ENCODE results near the gene TNNT2. TPM values are rescaled to one million over a fixed set of nuclear protein-coding genes. Genes with fewer than 3 reads are reported as not detected.

The TNNT2 gene
- total and polyA plus RNA-seq, 2 of the 13 experiments (the other 11 are each of a cell fraction or from before 2014, with no cell fraction given): 0.20 to 0.63 TPM

DNA sequence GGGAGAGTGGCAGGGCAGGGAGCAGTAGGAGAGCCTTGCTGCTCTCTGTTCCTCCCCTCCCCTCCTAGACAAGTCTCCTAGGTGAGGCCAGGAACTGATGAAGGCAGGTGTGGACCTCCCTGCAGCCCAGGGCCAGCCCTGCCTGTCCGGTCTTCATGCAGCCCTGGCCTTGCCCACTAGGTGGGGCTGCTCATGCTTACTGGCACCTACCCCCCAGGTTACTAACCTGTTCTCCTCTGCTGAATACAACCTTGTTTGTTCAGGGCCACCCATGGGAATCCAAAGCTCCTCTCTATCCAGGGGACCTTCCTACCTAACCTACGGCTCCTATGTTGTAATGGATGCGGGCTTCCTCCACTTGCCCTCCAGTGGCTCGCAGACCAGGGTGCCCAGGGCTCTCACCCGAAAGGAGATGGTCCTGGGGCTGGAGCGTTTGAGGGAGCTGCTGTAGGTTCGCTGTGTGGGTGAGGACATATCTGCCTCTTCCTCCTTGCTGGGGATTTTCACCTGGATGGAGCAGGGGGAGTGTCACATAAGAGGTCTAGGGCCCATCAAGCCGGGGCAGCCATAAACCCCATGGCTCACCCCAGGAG, 7.9 kb upstream of the TNNT2 start (continued):
- TF ChIP-seq PAWR (CRISPR knock-in tag; IDR thresholded peaks at IDR 0.05; ENCODE audit: borderline replicate concordance) (no peak), ZNF383 (CRISPR knock-in tag; IDR thresholded peaks at IDR 0.05; ENCODE audit: borderline replicate concordance) (no peak), THAP11 (CRISPR knock-in tag; IDR thresholded peaks at IDR 0.05) (0 out of 2 replicates have a peak, but pooled peaks have one; percentile 22), JUND (CRISPR knock-in tag; IDR thresholded peaks at IDR 0.05) (no peak), ZNF501 (CRISPR knock-in tag; IDR thresholded peaks at IDR 0.05) (peak; percentile 46; the same call in 1 of the 2 replicates), ZNF207 (IDR thresholded peaks at IDR 0.05; ENCODE audit: borderline replicate concordance) (no peak), ZNF143 (CRISPR knock-in tag; IDR thresholded peaks at IDR 0.05) (no peak), HDAC1 (CRISPR knock-in tag; IDR thresholded peaks at IDR 0.05) (no peak), ERF (CRISPR knock-in tag; IDR thresholded peaks at IDR 0.05) (peak; percentile 52; the same call in 1 of the 2 replicates), IKZF1 (IDR thresholded peaks at IDR 0.05) (no peak), CBX5 (CRISPR knock-in tag; IDR thresholded peaks at IDR 0.05; ENCODE audit: borderline replicate concordance) (0 out of 2 replicates have a peak, but pooled peaks have one; percentile 17), CENPX (CRISPR knock-in tag; IDR thresholded peaks at IDR 0.05) (no peak), FOXC1 (CRISPR knock-in tag; IDR thresholded peaks at IDR 0.05; ENCODE audit: borderline replicate concordance) (no peak), TOE1 (CRISPR knock-in tag; IDR thresholded peaks at IDR 0.05) (no peak), ZNF12 (CRISPR knock-in tag; IDR thresholded peaks at IDR 0.05) (no peak), ZNF329 (CRISPR knock-in tag; IDR thresholded peaks at IDR 0.05; ENCODE audit: low read depth) (no peak), ZNF724P (CRISPR knock-in tag; IDR thresholded peaks at IDR 0.05; ENCODE audit: borderline replicate concordance) (no peak), FOXJ3 (CRISPR knock-in tag; IDR thresholded peaks at IDR 0.05; ENCODE audit: borderline replicate concordance) (no peak), FOXK2 (IDR thresholded peaks at IDR 0.05) (no peak), ZNF431 (CRISPR knock-in tag; IDR thresholded peaks at IDR 0.05; ENCODE audit: borderline replicate concordance, low read depth) (no peak), GATAD2A (CRISPR knock-in tag; IDR thresholded peaks at IDR 0.05) (peak; percentile 32; the same call in 1 of the 2 replicates), ZNF550 (CRISPR knock-in tag; IDR thresholded peaks at IDR 0.05; ENCODE audit: borderline replicate concordance) (0 out of 2 replicates have a peak, but pooled peaks have one; percentile 34), ZNF510 (CRISPR knock-in tag; IDR thresholded peaks at IDR 0.05; ENCODE audit: low read depth) (no peak), PHF21A (CRISPR knock-in tag; IDR thresholded peaks at IDR 0.05) (no peak), RELA (CRISPR knock-in tag; IDR thresholded peaks at IDR 0.05) (no peak)
- TF ChIP-seq, protein P1, sequence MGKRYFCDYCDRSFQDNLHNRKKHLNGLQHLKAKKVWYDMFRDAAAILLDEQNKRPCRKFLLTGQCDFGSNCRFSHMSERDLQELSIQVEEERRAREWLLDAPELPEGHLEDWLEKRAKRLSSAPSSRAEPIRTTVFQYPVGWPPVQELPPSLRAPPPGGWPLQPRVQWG (CRISPR knock-in tag; IDR thresholded peaks at IDR 0.05; ENCODE audit: borderline replicate concordance, low read depth): no peak
- TF ChIP-seq, protein P2, sequence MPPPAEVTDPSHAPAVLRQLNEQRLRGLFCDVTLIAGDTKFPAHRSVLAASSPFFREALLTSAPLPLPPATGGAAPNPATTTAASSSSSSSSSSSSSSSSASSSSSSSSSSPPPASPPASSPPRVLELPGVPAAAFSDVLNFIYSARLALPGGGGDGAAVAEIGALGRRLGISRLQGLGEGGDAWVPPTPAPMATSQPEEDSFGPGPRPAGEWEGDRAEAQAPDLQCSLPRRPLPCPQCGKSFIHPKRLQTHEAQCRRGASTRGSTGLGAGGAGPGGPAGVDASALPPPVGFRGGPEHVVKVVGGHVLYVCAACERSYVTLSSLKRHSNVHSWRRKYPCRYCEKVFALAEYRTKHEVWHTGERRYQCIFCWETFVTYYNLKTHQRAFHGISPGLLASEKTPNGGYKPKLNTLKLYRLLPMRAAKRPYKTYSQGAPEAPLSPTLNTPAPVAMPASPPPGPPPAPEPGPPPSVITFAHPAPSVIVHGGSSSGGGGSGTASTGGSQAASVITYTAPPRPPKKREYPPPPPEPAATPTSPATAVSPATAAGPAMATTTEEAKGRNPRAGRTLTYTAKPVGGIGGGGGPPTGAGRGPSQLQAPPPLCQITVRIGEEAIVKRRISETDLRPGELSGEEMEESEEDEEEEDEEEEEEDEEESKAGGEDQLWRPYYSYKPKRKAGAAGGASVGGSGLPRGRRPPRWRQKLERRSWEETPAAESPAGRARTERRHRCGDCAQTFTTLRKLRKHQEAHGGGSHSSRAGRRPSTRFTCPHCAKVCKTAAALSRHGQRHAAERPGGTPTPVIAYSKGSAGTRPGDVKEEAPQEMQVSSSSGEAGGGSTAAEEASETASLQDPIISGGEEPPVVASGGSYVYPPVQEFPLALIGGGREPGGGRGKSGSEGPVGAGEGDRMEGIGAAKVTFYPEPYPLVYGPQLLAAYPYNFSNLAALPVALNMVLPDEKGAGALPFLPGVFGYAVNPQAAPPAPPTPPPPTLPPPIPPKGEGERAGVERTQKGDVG (CRISPR knock-in tag; IDR thresholded peaks at IDR 0.05; ENCODE audit: borderline replicate concordance): no peak
- TF ChIP-seq, protein P3, sequence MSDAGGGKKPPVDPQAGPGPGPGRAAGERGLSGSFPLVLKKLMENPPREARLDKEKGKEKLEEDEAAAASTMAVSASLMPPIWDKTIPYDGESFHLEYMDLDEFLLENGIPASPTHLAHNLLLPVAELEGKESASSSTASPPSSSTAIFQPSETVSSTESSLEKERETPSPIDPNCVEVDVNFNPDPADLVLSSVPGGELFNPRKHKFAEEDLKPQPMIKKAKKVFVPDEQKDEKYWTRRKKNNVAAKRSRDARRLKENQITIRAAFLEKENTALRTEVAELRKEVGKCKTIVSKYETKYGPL (CRISPR knock-in tag; IDR thresholded peaks at IDR 0.05): no peak
- TF ChIP-seq, protein P4, sequence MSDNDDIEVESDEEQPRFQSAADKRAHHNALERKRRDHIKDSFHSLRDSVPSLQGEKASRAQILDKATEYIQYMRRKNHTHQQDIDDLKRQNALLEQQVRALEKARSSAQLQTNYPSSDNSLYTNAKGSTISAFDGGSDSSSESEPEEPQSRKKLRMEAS (IDR thresholded peaks at IDR 0.05): no peak
